ENCODE data around the gene OR3A3. TPM values are rescaled to one million over a fixed set of nuclear protein-coding genes. Genes with fewer than 3 reads are reported as not detected.

Gene OR3A3

Small RNAs within 50 kb of the gene (small RNA-seq; reads per million reads assigned to genes)
- gene OR1AC1P (ENCODE audit: low read depth) = not detected
